Stimulated activated CD4-positive, alpha-beta T cell treated with anti-CD3 and anti-CD28 coated beads, Interleukin-2, amount 100 ng/mL, for 48 hours (primary cell): Measurements from ENCODE around the gene ENTPD2.
"Not testable (repeated sequence)": the region's sequence is repeated elsewhere in the genome, so short reads cannot be mapped to it uniquely, and the experiment has no call there.

ENCODE experiments used
- DNase-seq, 2 donors: peaks; one replicate each; pipeline ENCODE4 v3.0.0-alpha.2; 2020

Gene ENTPD2

GRCh38 chr9:137014166-137014565 is 39.7 kb downstream of the ENTPD2 start:
- no peak for DNase-seq

GRCh38 chr9:137013571-137013940 is 40.3 kb downstream of the ENTPD2 start:
- no peak for DNase-seq

- no peak for DNase-seq
Measured at GRCh38 chr9:137012694-137013570, 40.9 kb downstream of the ENTPD2 start.

GRCh38 chr9:137011907-137012675 is 41.8 kb downstream of the ENTPD2 start:
- DNase-seq = no peak

- DNase-seq = no peak
Measured at GRCh38 chr9:137011156-137011555, 42.7 kb downstream of the ENTPD2 start.

- no peak for DNase-seq
Measured at GRCh38 chr9:137009938-137010732, 43.7 kb downstream of the ENTPD2 start.

GRCh38 chr9:137009217-137009616 is 44.6 kb downstream of the ENTPD2 start:
- DNase-seq = no peak

GRCh38 chr9:137008312-137008711 is 45.5 kb downstream of the ENTPD2 start:
- DNase-seq = no peak

GRCh38 chr9:137007816-137008270 is 46.0 kb downstream of the ENTPD2 start:
- DNase-seq = no peak

- no peak for DNase-seq
Measured at GRCh38 chr9:137007108-137007815, 46.6 kb downstream of the ENTPD2 start.

- no peak for DNase-seq
Measured at GRCh38 chr9:137006116-137007003, 47.5 kb downstream of the ENTPD2 start.

- DNase-seq = not testable (repeated sequence)
Measured at GRCh38 chr9:137004285-137004684, 49.6 kb downstream of the ENTPD2 start.

GRCh38 chr9:137002646-137003041 is 51.2 kb downstream of the ENTPD2 start:
- no peak for DNase-seq

GRCh38 chr9:137001857-137002645 is 51.8 kb downstream of the ENTPD2 start:
- no peak for DNase-seq

GRCh38 chr9:137000177-137000930 is 53.5 kb downstream of the ENTPD2 start:
- no peak for DNase-seq
